DMS 273 treated with DMSO at 0.1 percent for 48 hours (cell line): Measurements from ENCODE around the gene SVOP.
"Not testable (repeated sequence)": the region's sequence is repeated elsewhere in the genome, so short reads cannot be mapped to it uniquely, and the experiment has no call there.

Experiments used
- DNase-seq: peaks from one replicate; lab custom pipeline; 2025; lab: John Stamatoyannopoulos, UW

Gene SVOP

GRCh38 chr12:109020796-109021380, at the start of gene SVOP:
TSS of gene SVOP (minus strand) at chr12:109021068. CDS start at chr12:109020868, 200 bp downstream.
- DNase-seq: peak; percentile 61

- no peak for DNase-seq
Measured at GRCh38 chr12:109069307-109070271, 48.7 kb upstream of the SVOP start.

GRCh38 chr12:109065853-109066193, 45.0 kb upstream of the SVOP start:
- no peak for DNase-seq

- DNase-seq: no peak
Measured at GRCh38 chr12:109065154-109065852, 44.4 kb upstream of the SVOP start.

GRCh38 chr12:109064143-109064542, 43.3 kb upstream of the SVOP start:
- no peak for DNase-seq

GRCh38 chr12:109058773-109059172, 37.9 kb upstream of the SVOP start:
- no peak for DNase-seq

GRCh38 chr12:109057376-109057775, 36.5 kb upstream of the SVOP start:
- no peak for DNase-seq

- no peak for DNase-seq
Measured at GRCh38 chr12:109056891-109057290, 36.0 kb upstream of the SVOP start.

- no peak for DNase-seq
Measured at GRCh38 chr12:109054520-109054919, 33.7 kb upstream of the SVOP start.

- DNase-seq: not testable (repeated sequence)
Measured at GRCh38 chr12:109054124-109054513, 33.3 kb upstream of the SVOP start.

- no peak for DNase-seq
Measured at GRCh38 chr12:109053382-109054123, 32.7 kb upstream of the SVOP start.

- peak; percentile 33 for DNase-seq
Measured at GRCh38 chr12:109052414-109053323, 31.8 kb upstream of the SVOP start, which contains the start of gene USP30. TSS of gene USP30 (plus strand) at chr12:109052576. CDS start at chr12:109052679, 103 bp downstream.

- DNase-seq: no peak
Measured at GRCh38 chr12:109052097-109052413, 31.2 kb upstream of the SVOP start.

- not testable (repeated sequence) for DNase-seq
Measured at GRCh38 chr12:109049794-109050193, 28.9 kb upstream of the SVOP start.

- DNase-seq: not testable (repeated sequence)
Measured at GRCh38 chr12:109048706-109049105, 27.8 kb upstream of the SVOP start.

- no peak for DNase-seq
Measured at GRCh38 chr12:109047081-109047805, 26.4 kb upstream of the SVOP start.

GRCh38 chr12:109044241-109044640, 23.4 kb upstream of the SVOP start:
- no peak for DNase-seq

GRCh38 chr12:109036975-109037374, 16.1 kb upstream of the SVOP start:
- no peak for DNase-seq

- peak; percentile 1 for DNase-seq
Measured at GRCh38 chr12:109033239-109034196, 12.7 kb upstream of the SVOP start.
